ENCODE results near the gene PITPNM2.
"Not testable (repeated sequence)": the region's sequence is repeated elsewhere in the genome, so short reads cannot be mapped to it uniquely, and the experiment has no call there.

PITPNM2 gene

GRCh38 chr12:123119808-123120207, 31.1 kb downstream of the PITPNM2 start:
- DNase-seq, result no peak

DNA sequence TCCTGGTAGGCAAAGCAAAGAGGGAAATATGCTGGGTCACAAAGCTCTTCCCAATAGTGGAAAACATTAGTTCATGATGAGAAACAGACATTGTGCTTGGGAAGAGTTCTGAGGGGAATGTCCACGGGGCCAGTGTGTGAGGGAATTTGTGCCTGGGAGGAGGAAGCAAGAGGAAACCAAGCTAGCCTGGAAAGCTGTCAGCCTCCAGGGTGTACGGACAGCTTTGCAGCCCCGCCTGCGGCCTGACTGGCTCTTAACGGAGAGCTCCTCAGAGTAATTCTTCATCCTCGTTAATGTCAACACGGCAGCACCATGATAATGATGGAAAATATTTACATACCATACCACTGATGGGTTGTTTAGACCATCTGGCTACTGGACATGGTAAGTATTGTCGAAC, 32.4 kb downstream of the PITPNM2 start:
- DNase-seq, result no peak

- DNase-seq, result peak; percentile 15
Measured at GRCh38 chr12:123115409-123116121, 35.3 kb downstream of the PITPNM2 start.

DNA sequence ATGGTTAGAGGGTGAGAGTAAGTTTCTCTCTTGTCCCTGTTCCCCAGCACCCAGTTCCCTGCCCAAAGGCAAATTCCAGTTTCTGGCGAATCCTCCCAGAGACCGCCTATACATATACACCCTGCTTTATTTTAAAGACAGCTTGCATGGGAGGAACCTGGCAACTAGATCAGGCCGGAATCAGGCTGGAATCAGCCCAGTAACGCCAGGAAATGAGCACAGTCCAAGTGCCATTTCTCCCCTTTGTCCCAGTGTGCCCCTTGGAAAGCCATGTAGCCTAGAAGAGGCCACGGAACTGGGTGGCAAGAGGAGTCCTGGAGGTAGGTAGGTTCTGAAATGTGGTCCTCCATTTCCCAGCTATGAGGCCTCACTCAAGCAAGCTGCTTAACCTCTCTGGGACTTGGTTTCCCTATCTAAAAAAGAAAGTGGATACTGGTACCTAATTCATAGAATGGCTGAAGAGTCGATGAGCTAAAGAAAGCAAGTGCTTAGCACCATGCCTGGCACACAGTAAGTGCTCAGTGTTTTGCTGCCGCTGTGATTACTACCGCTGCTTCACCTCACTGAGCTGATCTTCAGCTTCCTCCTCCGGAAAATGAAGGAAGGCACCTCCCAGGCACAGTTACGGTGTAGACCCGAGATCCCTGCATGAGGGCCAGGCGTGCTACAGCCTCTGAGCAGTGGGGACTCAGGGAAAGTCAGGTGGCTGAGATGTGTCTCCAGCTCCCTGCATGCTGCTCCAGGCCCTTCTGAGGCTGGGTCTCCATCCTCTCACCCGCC, 36.4 kb downstream of the PITPNM2 start:
- DNase-seq, result no peak

DNA sequence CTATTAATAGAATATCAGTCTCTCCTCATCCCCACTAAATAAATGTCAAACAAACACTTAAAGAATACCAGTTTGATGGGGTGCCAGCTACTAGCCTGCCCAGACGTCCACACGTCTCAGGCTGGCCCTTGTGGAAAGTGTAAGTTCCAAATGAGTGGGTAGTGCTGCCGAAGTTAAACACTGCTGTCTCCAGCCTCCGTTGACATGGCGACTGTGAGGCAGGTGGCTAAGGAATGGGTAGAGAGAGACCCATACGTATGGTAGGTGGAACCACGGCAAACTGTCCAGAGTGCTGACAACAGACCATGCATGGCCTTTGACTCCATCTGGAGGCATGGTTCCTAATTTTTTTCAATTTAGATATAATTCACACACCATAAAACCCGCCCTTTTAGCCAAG, 37.9 kb downstream of the PITPNM2 start:
- no peak for DNase-seq

DNA sequence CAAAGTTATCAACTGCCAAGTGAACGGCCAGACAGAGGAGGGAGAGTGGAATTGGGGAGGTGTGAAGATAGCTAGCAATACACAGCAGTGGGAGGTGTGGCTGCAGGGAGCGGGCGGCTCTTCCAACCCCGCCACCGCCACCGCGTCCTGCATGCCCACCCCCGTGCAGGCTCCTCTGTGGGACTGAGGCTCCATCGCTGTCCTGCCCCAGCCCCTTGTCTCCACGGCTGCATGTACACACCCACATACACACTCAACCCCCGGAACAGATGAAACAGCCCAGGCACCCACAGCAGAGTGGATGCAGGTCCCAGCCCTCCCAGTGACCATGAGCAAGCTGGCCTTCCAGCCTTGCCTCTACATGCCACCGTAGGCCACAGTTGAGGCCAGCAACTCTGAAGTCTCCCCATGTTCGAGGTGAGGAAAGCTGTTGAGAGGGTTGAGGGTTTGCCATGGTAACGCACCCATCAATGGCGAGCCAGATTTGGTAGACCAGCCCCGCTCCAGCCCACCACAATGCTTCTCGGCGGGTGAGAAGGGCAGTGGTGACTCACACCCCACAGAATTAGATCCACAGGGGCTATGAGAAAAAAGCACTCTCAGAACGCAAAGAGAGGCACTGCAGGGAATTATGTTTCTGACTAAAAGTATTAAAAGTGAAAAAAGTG, 39.3 kb downstream of the PITPNM2 start:
- no peak for DNase-seq

GRCh38 chr12:123109319-123109772, 41.5 kb downstream of the PITPNM2 start:
- no peak for DNase-seq

GRCh38 chr12:123108682-123109066, 42.2 kb downstream of the PITPNM2 start:
- no peak for DNase-seq

DNA sequence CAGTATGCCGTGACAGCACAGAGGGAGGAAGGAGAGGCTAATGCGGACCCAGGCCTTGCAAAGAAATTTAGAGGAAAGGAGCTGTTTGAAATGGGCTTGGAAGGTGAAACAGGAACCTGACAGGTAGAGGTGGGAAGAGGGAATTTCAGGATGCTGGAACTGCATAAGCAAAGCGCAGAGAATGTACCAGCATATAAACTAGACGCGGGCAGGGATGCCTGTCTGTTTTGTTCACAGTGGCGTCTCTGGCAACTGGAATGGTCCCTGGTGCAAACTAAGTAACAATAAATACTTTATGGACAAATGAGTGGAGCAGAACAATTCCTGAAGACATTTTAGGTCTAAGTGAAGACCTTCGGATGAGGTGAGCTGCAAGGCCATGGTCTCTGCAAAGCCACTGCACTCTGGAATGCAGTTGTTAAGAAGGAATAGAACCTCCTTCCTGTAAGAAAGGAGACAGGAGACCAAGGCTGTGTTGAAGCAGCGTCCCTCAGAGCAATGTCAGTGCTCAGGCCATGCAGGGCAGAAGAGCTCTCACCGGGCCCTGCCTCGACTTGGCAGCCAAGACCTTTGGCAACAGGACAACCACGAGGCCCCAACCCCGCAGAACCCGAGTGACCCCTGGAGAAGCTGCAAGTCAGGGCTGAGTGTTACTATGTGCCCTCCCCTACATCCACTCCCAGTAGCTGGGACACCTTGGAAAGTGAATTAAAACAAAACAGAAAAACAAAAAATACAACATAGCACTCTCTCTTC, 42.8 kb downstream of the PITPNM2 start:
- DNase-seq, result no peak

- DNase-seq, result peak; percentile 71
Measured at GRCh38 chr12:123106640-123107359, 44.1 kb downstream of the PITPNM2 start.

DNA sequence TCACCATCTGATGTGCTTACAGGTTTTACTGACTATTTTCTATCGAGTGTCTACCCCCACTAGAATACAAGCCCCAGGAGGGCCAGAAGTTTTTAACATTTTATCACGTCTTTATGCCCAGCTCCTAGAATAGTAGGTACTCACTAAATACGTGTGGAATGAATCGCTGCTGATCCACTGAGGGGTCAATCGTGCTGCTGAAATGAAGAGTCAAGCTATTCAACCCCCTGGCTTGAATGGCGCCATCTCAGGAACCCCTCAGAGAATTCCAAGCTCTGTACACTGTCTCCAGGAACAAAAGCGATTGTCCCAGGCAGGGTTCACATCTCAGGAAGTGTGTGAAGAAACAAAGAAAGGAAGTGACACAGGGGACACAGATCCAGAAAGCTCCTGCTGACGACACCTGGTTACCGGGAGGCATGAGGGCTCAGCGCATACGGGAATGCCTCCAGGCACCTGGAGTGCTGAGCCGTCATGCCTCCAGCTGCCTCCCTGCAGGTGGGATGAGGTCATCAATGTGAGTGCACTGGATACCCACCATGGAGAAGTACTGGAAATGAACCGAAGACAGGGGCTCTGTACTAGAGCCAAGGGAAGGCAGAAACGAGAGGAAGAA, 45.6 kb downstream of the PITPNM2 start:
- DNase-seq, result no peak

DNA sequence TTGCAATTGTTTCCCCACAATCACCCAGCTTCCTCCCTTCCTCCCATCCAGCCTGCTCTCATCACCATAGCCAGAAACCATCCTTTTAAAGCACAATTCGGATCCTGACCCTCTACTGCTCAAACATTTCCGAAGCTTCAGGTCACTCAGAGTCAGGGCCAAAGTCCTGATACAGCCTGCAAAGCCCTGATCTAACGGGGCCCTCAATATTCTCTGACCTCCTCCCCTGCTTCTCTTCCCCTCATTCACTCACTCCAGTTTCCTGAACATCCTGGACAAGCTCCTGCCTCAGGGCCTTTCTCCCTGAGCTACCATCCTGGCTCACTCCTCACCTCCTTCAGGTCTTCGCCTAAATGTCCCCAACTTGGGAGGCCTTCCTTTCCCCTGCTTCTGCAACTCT, 46.1 kb downstream of the PITPNM2 start:
- no peak for DNase-seq

DNA sequence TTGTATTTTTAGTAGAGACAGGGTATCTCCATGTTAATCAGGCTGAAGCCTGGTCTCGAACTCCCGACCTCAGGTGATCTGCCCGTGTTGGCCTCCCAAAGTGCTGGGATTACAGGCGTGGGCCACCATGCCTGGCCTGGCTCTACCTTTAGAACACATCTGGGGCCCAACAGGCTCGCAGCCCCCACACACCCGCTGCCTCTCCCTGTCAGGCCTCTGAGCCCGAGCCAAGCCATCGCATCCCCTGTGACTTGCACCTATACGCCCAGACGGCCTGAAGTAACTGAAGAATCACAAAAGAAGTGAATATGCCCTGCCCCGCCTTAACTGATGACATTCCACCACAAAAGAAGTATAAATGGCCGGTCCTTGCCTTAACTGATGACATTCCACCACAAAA, 46.8 kb downstream of the PITPNM2 start:
- DNase-seq, result not testable (repeated sequence)

- no peak for DNase-seq
Measured at GRCh38 chr12:123102781-123103503, 47.9 kb downstream of the PITPNM2 start.

- DNase-seq, result no peak
Measured at GRCh38 chr12:123102366-123102765, 48.5 kb downstream of the PITPNM2 start.

- no peak for DNase-seq
Measured at GRCh38 chr12:123101526-123101925, 49.4 kb downstream of the PITPNM2 start.

All from inflammatory macrophage treated with lipopolysaccharide for 4 hours (primary cell).